IMR-90 (cell line): ENCODE measurements around the gene GOLGA1. TPM values are rescaled to one million over a fixed set of nuclear protein-coding genes. Genes with fewer than 3 reads are reported as not detected.

ENCODE experiments used
- ATAC-seq: fragments of 200-7000 bp; cut with Tn5 transposase; 2 replicates; pipeline ENCODE4 v1.9.1; 2020; ENCODE audit warnings: low read depth, mild to moderate bottlenecking, moderate library complexity
- BruUV-seq: library from RNA; stranded (reverse); fragments of 400-500 nt; replicated peaks from 2 replicates; lab custom pipeline; 2021; lab: Mats Ljungman, UMichigan
- CTCF ChIA-PET: fragments of 300-600 bp; formaldehyde crosslinking; extraction: SDS; loops from one replicate; lab custom pipeline; 2021; ENCODE audit warnings: antibody characterized with exemption; lab: Yijun Ruan, JAX
- POLR2A ChIA-PET: fragments of 300-600 bp; sonication (Branson Sonifier 250); formaldehyde crosslinking; loops from one replicate; lab custom pipeline; 2022; ENCODE audit warnings: antibody characterized with exemption; ENCODE audit not compliant: unreplicated experiment; lab: Charles Lee
- DNase-seq: peaks from one replicate; pipeline ENCODE4 v3.0.0; 2013
- H2AFZ ChIP-seq: replicated peaks from 2 replicates; pipeline ENCODE3; 2013; ENCODE audit warnings: low read length, mild to moderate bottlenecking; ENCODE audit not compliant: poor library complexity
- H2AK5ac ChIP-seq: 2 replicates; pipeline ENCODE4 v1.6.1; 2013; ENCODE audit warnings: low read depth, low read length, inconsistent platforms
- H2AK9ac ChIP-seq: replicated peaks from 2 replicates; pipeline ENCODE3; 2013; ENCODE audit warnings: mild to moderate bottlenecking, low read depth, low read length, moderate library complexity; ENCODE audit not compliant: poor library complexity
- H2BK120ac ChIP-seq: 2 replicates; pipeline ENCODE4 v1.6.1; 2013; ENCODE audit warnings: low read depth, low read length, inconsistent platforms
- H2BK15ac ChIP-seq: 3 replicates; pipeline ENCODE4 v1.6.1; 2013; ENCODE audit warnings: low read depth, low read length, inconsistent platforms
- H2BK20ac ChIP-seq: 2 replicates; pipeline ENCODE4 v1.6.1; 2013; ENCODE audit warnings: low read depth, mild to moderate bottlenecking, inconsistent platforms, low read length, moderate library complexity
- H2BK5ac ChIP-seq: 2 replicates; pipeline ENCODE4 v1.6.1; 2013; ENCODE audit warnings: mild to moderate bottlenecking, low read depth, low read length, inconsistent platforms; ENCODE audit not compliant: poor library complexity, severe bottlenecking
- H3K14ac ChIP-seq: replicated peaks from 2 replicates; pipeline ENCODE4 v1.6.1; 2013; ENCODE audit warnings: low read depth, low read length, inconsistent platforms
- H3K18ac ChIP-seq: 2 replicates; pipeline ENCODE4 v1.6.1; 2013; ENCODE audit warnings: low read depth, low read length, control low read depth
- H3K23ac ChIP-seq: 2 replicates; pipeline ENCODE4 v1.6.1; 2013; ENCODE audit warnings: low read depth, low read length, inconsistent platforms
- H3K27ac ChIP-seq: 2 replicates; pipeline ENCODE4 v1.5.1; 2013; ENCODE audit warnings: mild to moderate bottlenecking, control low read depth, low read length; ENCODE audit not compliant: insufficient read depth
- H3K27me3 ChIP-seq: 2 replicates; pipeline ENCODE4 v1.6.1; 2013; ENCODE audit warnings: low read length; ENCODE audit not compliant: control insufficient read depth, insufficient read depth
- H3K36me3 ChIP-seq: 2 replicates; pipeline ENCODE4 v1.6.1; 2013; ENCODE audit warnings: low read length, mixed read lengths; ENCODE audit not compliant: control insufficient read depth, insufficient read depth
- H3K4ac ChIP-seq: 2 replicates; pipeline ENCODE4 v1.6.1; 2013; ENCODE audit warnings: low read depth, low read length, inconsistent platforms
- H3K4me1 ChIP-seq: 2 replicates; pipeline ENCODE4 v1.6.1; 2013; ENCODE audit warnings: low read length, mixed read lengths; ENCODE audit not compliant: control insufficient read depth, insufficient read depth
- H3K4me2 ChIP-seq: 2 replicates; pipeline ENCODE4 v1.6.1; 2013; ENCODE audit warnings: low read depth, mild to moderate bottlenecking, control low read depth, low read length, moderate library complexity
- H3K4me3 ChIP-seq: 2 replicates; pipeline ENCODE4 v1.5.1; 2013; ENCODE audit warnings: low read depth, mild to moderate bottlenecking, control low read depth, low read length, moderate library complexity; ENCODE audit not compliant: insufficient read depth
- H3K56ac ChIP-seq: 2 replicates; pipeline ENCODE4 v1.6.1; 2013; ENCODE audit warnings: low read length, inconsistent platforms; ENCODE audit not compliant: insufficient read depth; ENCODE audit errors: extremely low read depth
- H3K79me1 ChIP-seq, 2 experiments: 2 replicates each; pipeline ENCODE4 v1.6.1; 2013; ENCODE audit warnings: low read length in 2 of 2, inconsistent platforms in 1 of 2, low read depth in 1 of 2
- H3K9ac ChIP-seq: 2 replicates; pipeline ENCODE4 v1.6.1; 2013; ENCODE audit warnings: low read depth, low read length, control low read depth
- H3K9me1 ChIP-seq: 2 replicates; pipeline ENCODE4 v1.6.1; 2013; ENCODE audit warnings: low read length, inconsistent platforms; ENCODE audit not compliant: insufficient read depth
- H3K9me3 ChIP-seq: 2 replicates; pipeline ENCODE4 v1.6.1; 2013; ENCODE audit warnings: low read length; ENCODE audit not compliant: control insufficient read depth, insufficient read depth
- H4K20me1 ChIP-seq: 2 replicates; pipeline ENCODE4 v1.6.1; 2013; ENCODE audit warnings: low read length, inconsistent platforms; ENCODE audit not compliant: insufficient read depth
- H4K5ac ChIP-seq: 2 replicates; pipeline ENCODE4 v1.6.1; 2013; ENCODE audit warnings: mild to moderate bottlenecking, low read depth, low read length, control low read depth
- H4K8ac ChIP-seq, 2 experiments: 2 replicates each; pipeline ENCODE4 v1.6.1; 2013; ENCODE audit warnings: low read depth in 2 of 2, low read length in 2 of 2, control low read depth in 1 of 2, inconsistent platforms in 1 of 2
- H4K91ac ChIP-seq: 2 replicates; pipeline ENCODE4 v1.6.1; 2013; ENCODE audit warnings: low read depth, low read length, inconsistent platforms; ENCODE audit not compliant: insufficient read depth
- BHLHE40 ChIP-seq: fragments of 150-350 bp; IDR thresholded peaks from 2 replicates; pipeline ENCODE4 v1.6.1; 2016; ENCODE audit warnings: mild to moderate bottlenecking, low read depth, low read length
- CEBPB ChIP-seq: IDR thresholded peaks from 2 replicates; pipeline ENCODE4 v1.6.1; 2012; ENCODE audit warnings: low read depth, low read length, improper control_type of control experiment
- CHD1 ChIP-seq: IDR thresholded peaks from 2 replicates; pipeline ENCODE4 v1.6.1; 2012; ENCODE audit warnings: low read depth, low read length, improper control_type of control experiment
- CTCF ChIP-seq: conservative IDR thresholded peaks from 2 replicates; pipeline ENCODE4 v1.5.1; 2012; ENCODE audit warnings: mild to moderate bottlenecking, low read depth, low read length, improper control_type of control experiment
- ELK1 ChIP-seq: fragments of 150-350 bp; IDR thresholded peaks from 2 replicates; pipeline ENCODE4 v1.6.1; 2016; ENCODE audit warnings: low read depth, mild to moderate bottlenecking, low read length, moderate library complexity, borderline replicate concordance
- FOS ChIP-seq: fragments of 150-350 bp; IDR thresholded peaks from 2 replicates; pipeline ENCODE4 v1.6.1; 2016; ENCODE audit warnings: low read depth, low read length
- MAFK ChIP-seq: IDR thresholded peaks from 2 replicates; pipeline ENCODE4 v1.6.1; 2012; ENCODE audit warnings: low read depth, low read length, improper control_type of control experiment
- MAZ ChIP-seq: IDR thresholded peaks from 2 replicates; pipeline ENCODE4 v1.6.1; 2012; ENCODE audit warnings: low read depth, mild to moderate bottlenecking, low read length, improper control_type of control experiment, moderate library complexity, borderline replicate concordance
- MXI1 ChIP-seq: IDR thresholded peaks from 2 replicates; pipeline ENCODE4 v1.6.1; 2012; ENCODE audit warnings: low read depth, mild to moderate bottlenecking, low read length, moderate library complexity, borderline replicate concordance
- NFE2L2 ChIP-seq: fragments of 150-350 bp; IDR thresholded peaks from 2 replicates; pipeline ENCODE4 v1.6.1; 2016; ENCODE audit warnings: low read depth, mild to moderate bottlenecking, low read length
- POLR2A ChIP-seq: IDR thresholded peaks from 2 replicates; pipeline ENCODE4 v1.6.1; 2012; ENCODE audit warnings: mild to moderate bottlenecking, low read depth, low read length
- RAD21 ChIP-seq: IDR thresholded peaks from 2 replicates; pipeline ENCODE4 v1.6.1; 2012; ENCODE audit warnings: low read length, improper control_type of control experiment
- RCOR1 ChIP-seq: IDR thresholded peaks from 2 replicates; pipeline ENCODE4 v1.6.1; 2012; ENCODE audit warnings: mild to moderate bottlenecking, low read length, improper control_type of control experiment; ENCODE audit not compliant: insufficient replicate concordance
- RFX5 ChIP-seq: IDR thresholded peaks from 2 replicates; pipeline ENCODE4 v1.8.0; 2012; ENCODE audit warnings: low read depth, mild to moderate bottlenecking, low read length, moderate library complexity
- SMC3 ChIP-seq: fragments of 150-350 bp; IDR thresholded peaks from 2 replicates; pipeline ENCODE4 v1.6.1; 2016; ENCODE audit warnings: low read depth, mild to moderate bottlenecking, antibody characterized with exemption, low read length, moderate library complexity
- USF2 ChIP-seq: fragments of 150-350 bp; IDR thresholded peaks from 2 replicates; pipeline ENCODE4 v1.6.1; 2017; ENCODE audit warnings: mild to moderate bottlenecking, antibody characterized with exemption, low read length, low read depth
- WGBS, 2 experiments: methylation state at CpG; one replicate each; pipeline versions ENCODE4 v1.1.5 to v1.1.7; 2013; ENCODE audit warnings: missing lambda C conversion rate in 2 of 2; ENCODE audit not compliant: insufficient read length in 1 of 2; ENCODE audit errors: extremely low coverage in 2 of 2; 5-methylcytosine and 5-hydroxymethylcytosine counted together
- dilution Hi-C: fragments of 300-500 bp; cut with HindIII; formaldehyde crosslinking; loops from one replicate; pipeline ENCODE4 v1.14.3; 2018; ENCODE audit warnings: low sequenced_read_pairs; ENCODE audit not compliant: unreplicated experiment
- in situ Hi-C: fragments of 300-500 bp; cut with MboI; formaldehyde crosslinking; loops from 3 replicates; pipeline ENCODE4 v1.14.3; 2019; ENCODE audit warnings: low sequenced_read_pairs, inconsistent platforms, mixed read lengths
- intact Hi-C: fragments of 100-400 bp; cut with micrococcal nuclease; formaldehyde crosslinking; loops from 2 replicates; pipeline ENCODE4 v1.10.0; 2022
- polyA plus RNA-seq, 3 experiments: library from polyadenylated mRNA; depleted of rRNA; stranded (reverse); fragments of >200 nt; gene quantifications; 2 replicates each; pipeline ENCODE4 v1.2.3, GENCODE V29; 2012; ENCODE audit warnings: low replicate concordance in 1 of 3
- total RNA-seq: library from RNA; depleted of rRNA; stranded (reverse); fragments of >200 nt; gene quantifications from 2 replicates; pipeline ENCODE4 v1.2.3, GENCODE V29; 2012

The GOLGA1 gene
- total and polyA plus RNA-seq, 2 of the 4 experiments (the other 2 are of a cell fraction), result 10.6 to 12.7 TPM

GRCh38 chr9:124968238-124968637 lies 27.4 kb upstream of the GOLGA1 start:
- H2BK15ac ChIP-seq, result no peak overlapping the region
- H3K9me1 ChIP-seq, result no peaks in the 10 kb centered on the region
- CTCF ChIA-PET, result no interaction called here
- no peak overlapping the region for H3K27ac ChIP-seq
- H3K18ac ChIP-seq, result no peak overlapping the region
- H2BK20ac ChIP-seq, result no peak overlapping the region
- H4K5ac ChIP-seq, result no peak overlapping the region
- no peak overlapping the region for H4K8ac ChIP-seq
- 93% methylated on average over 4 of the region's 9 CpGs; no CpG with 5 or more reads in 1 of the 2 experiments for WGBS, 2 experiments
- no peak for ATAC-seq
- no peak overlapping the region for H3K9ac ChIP-seq
- no peak overlapping the region for H2AK9ac ChIP-seq
- intact Hi-C loops (no loop called here), dilution Hi-C loops (no loop called here), in situ Hi-C loops (no loop called here)
- no peak overlapping the region for H3K4ac ChIP-seq
- H4K91ac ChIP-seq, result no peak overlapping the region
- H3K36me3 ChIP-seq, result peaks cover 7% of the 10 kb centered on the region
- POLR2A ChIA-PET, result no interaction called here
- no TSS peak for BruUV-seq
- H3K56ac ChIP-seq, result no peak overlapping the region
- H2AFZ ChIP-seq, result no peak overlapping the region
- H2BK5ac ChIP-seq, result no peak overlapping the region
- no peak for DNase-seq
- no peak overlapping the region for H2AK5ac ChIP-seq
- no peaks in the 10 kb centered on the region for H4K20me1 ChIP-seq
- H3K23ac ChIP-seq, result no peak overlapping the region
- H3K4me1 ChIP-seq, result peaks cover 5% of the 10 kb centered on the region; the same call in 1 of the 2 replicates
- H3K9me3 ChIP-seq, result no peaks in the 10 kb centered on the region
- H2BK120ac ChIP-seq, result no peak overlapping the region
- no peak overlapping the region for H3K14ac ChIP-seq
- no peaks in the 10 kb centered on the region for H3K79me1 ChIP-seq
- no peak overlapping the region for H3K4me2 ChIP-seq
- H3K27me3 ChIP-seq, result no peaks in the 10 kb centered on the region
- TF ChIP-seq RAD21, result no peak
- TF ChIP-seq FOS, result no peak
- no peak for TF ChIP-seq POLR2A
- TF ChIP-seq NFE2L2, result no peak
- no peak for TF ChIP-seq SMC3
- no peak for TF ChIP-seq ELK1
- TF ChIP-seq CEBPB, result no peak
- TF ChIP-seq BHLHE40, result no peak
- no peak for TF ChIP-seq MAZ
- TF ChIP-seq CHD1, result no peak
- no peak for TF ChIP-seq RCOR1
- TF ChIP-seq USF2, result no peak
- no peak for TF ChIP-seq RFX5
- no peak for TF ChIP-seq MAFK
- TF ChIP-seq MXI1, result no peak
- no peak for TF ChIP-seq CTCF
- H3K4me3 ChIP-seq, result no peak overlapping the region
